PC-9 (cell line): ENCODE measurements around the gene LIF. TPM values are rescaled to one million over a fixed set of nuclear protein-coding genes. Genes with fewer than 3 reads are reported as not detected.
A peak's percentile ranks its signal among the peaks of the same experiment; 100 is the strongest.

Source experiments
- BruUV-seq: library from RNA; stranded (reverse); fragments of 400-500 nt; replicated peaks from 2 replicates; lab custom pipeline; 2021; lab: Mats Ljungman, UMichigan
- CTCF ChIA-PET: fragments of 300-600 bp; sonication (Branson Sonifier 250); formaldehyde crosslinking; loops from one replicate; lab custom pipeline; 2022; ENCODE audit warnings: antibody characterized with exemption; lab: Charles Lee
- POLR2A ChIA-PET: fragments of 300-600 bp; sonication (Branson Sonifier 250); formaldehyde crosslinking; loops from one replicate; lab custom pipeline; 2022; ENCODE audit warnings: antibody characterized with exemption; ENCODE audit not compliant: unreplicated experiment; lab: Charles Lee
- DNase-seq, 2 experiments: peaks; one replicate each; pipeline versions ENCODE4 v3.0.0 to v3.0.0-alpha.2; 2015 to 2022; ENCODE audit warnings: mixed read lengths in 1 of 2
- H2AFZ ChIP-seq: fragments of 200-600 bp; sonication (generic); 2 replicates; pipeline ENCODE4 v1.8.1; 2017; ENCODE audit warnings: antibody characterized with exemption
- H3F3A ChIP-seq: fragments of 200-600 bp; sonication (generic); 2 replicates; pipeline ENCODE4 v1.8.1; 2017; ENCODE audit warnings: antibody characterized with exemption, mild to moderate bottlenecking, low read depth; ENCODE audit not compliant: insufficient read depth
- H3K27ac ChIP-seq: fragments of 200-600 bp; sonication (generic); 2 replicates; pipeline ENCODE4 v1.6.1; 2016; ENCODE audit warnings: mixed run types
- H3K27me3 ChIP-seq: fragments of 200-600 bp; sonication (generic); 2 replicates; pipeline ENCODE4 v1.6.1; 2016; ENCODE audit warnings: low read depth, mixed run types; ENCODE audit not compliant: insufficient read depth
- H3K36me3 ChIP-seq: fragments of 200-600 bp; sonication (generic); 2 replicates; pipeline ENCODE4 v1.6.1; 2016; ENCODE audit warnings: low read depth, mixed run types
- H3K4me1 ChIP-seq: fragments of 200-600 bp; sonication (generic); replicated peaks from 2 replicates; pipeline ENCODE4 v1.6.1; 2016; ENCODE audit warnings: mixed run types; ENCODE audit not compliant: insufficient read depth
- H3K4me2 ChIP-seq: fragments of 200-600 bp; sonication (generic); 2 replicates; pipeline ENCODE4 v1.6.1; 2017; ENCODE audit warnings: mixed run types
- H3K4me3 ChIP-seq: fragments of 200-600 bp; sonication (generic); 2 replicates; pipeline ENCODE4 v1.6.1; 2016; ENCODE audit warnings: mixed run types
- H3K79me2 ChIP-seq: fragments of 200-600 bp; sonication (generic); 2 replicates; pipeline ENCODE4 v1.6.1; 2017; ENCODE audit warnings: low read depth, mixed run types
- H3K9me2 ChIP-seq: fragments of 200-600 bp; sonication (generic); 2 replicates; pipeline ENCODE4 v1.8.1; 2017; ENCODE audit warnings: mild to moderate bottlenecking; ENCODE audit not compliant: insufficient read depth
- H3K9me3 ChIP-seq: fragments of 200-600 bp; sonication (generic); 2 replicates; pipeline ENCODE4 v1.8.1; 2016; ENCODE audit warnings: low read depth; ENCODE audit not compliant: insufficient read depth
- H4K20me1 ChIP-seq: fragments of 200-600 bp; sonication (generic); 2 replicates; pipeline ENCODE4 v1.8.1; 2017; ENCODE audit not compliant: insufficient read depth
- EZH2 ChIP-seq: fragments of 200-600 bp; sonication (generic); IDR thresholded peaks from 2 replicates; pipeline ENCODE4 v1.8.0; 2017; ENCODE audit warnings: antibody characterized with exemption, low read depth
- intact Hi-C: fragments of 100-400 bp; cut with micrococcal nuclease; formaldehyde crosslinking; loops from one replicate; pipeline ENCODE4 v1.10.0; 2022; ENCODE audit not compliant: unreplicated experiment
- total RNA-seq: library from RNA; stranded (reverse); gene quantifications from 2 replicates; pipeline ENCODE4 v1.2.3, GENCODE V29; 2021
- TF ChIP-seq, protein P1 (sequence below): fragments of 200-600 bp; sonication (generic); conservative IDR thresholded peaks from 2 replicates; pipeline ENCODE4 v1.6.1; 2017; ENCODE audit warnings: mixed run types, antibody characterized with exemption, mild to moderate bottlenecking, moderate library complexity

The LIF gene
- total RNA-seq, 1 experiment from 2014 or later, result 17.4 TPM

- Histone ChIP-seq H3K27me3 (no peaks in the 10 kb centered on the region), H3K9me2 (no peaks in the 10 kb centered on the region), H3K36me3 (no peaks in the 10 kb centered on the region), H3K79me2 (no peaks in the 10 kb centered on the region), H3K4me1 (peaks cover 71% of the 10 kb centered on the region), H3F3A (peaks cover 52% of the 10 kb centered on the region), H3K27ac (no peak overlapping the region), H3K4me2 (no peak overlapping the region), H2AFZ (no peak overlapping the region), H3K9me3 (no peaks in the 10 kb centered on the region), H4K20me1 (no peaks in the 10 kb centered on the region), H3K4me3 (no peak overlapping the region)
- intact Hi-C loops, result no loop called here
- no peak for DNase-seq
- ChIA-PET CTCF (interaction anchor here (1.0 kb wide), 1 partner anchor 161 kb away, joined by 3 read pairs; no protein-coding TSS in a partner anchor), POLR2A (no interaction called here)
- no TSS peak for BruUV-seq
- TF ChIP-seq, protein P1, sequence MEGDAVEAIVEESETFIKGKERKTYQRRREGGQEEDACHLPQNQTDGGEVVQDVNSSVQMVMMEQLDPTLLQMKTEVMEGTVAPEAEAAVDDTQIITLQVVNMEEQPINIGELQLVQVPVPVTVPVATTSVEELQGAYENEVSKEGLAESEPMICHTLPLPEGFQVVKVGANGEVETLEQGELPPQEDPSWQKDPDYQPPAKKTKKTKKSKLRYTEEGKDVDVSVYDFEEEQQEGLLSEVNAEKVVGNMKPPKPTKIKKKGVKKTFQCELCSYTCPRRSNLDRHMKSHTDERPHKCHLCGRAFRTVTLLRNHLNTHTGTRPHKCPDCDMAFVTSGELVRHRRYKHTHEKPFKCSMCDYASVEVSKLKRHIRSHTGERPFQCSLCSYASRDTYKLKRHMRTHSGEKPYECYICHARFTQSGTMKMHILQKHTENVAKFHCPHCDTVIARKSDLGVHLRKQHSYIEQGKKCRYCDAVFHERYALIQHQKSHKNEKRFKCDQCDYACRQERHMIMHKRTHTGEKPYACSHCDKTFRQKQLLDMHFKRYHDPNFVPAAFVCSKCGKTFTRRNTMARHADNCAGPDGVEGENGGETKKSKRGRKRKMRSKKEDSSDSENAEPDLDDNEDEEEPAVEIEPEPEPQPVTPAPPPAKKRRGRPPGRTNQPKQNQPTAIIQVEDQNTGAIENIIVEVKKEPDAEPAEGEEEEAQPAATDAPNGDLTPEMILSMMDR, result no peak
- no peak for TF ChIP-seq EZH2
Observed at GRCh38 chr22:30230330-30230729, 16.2 kb downstream of the LIF start.

DNA sequence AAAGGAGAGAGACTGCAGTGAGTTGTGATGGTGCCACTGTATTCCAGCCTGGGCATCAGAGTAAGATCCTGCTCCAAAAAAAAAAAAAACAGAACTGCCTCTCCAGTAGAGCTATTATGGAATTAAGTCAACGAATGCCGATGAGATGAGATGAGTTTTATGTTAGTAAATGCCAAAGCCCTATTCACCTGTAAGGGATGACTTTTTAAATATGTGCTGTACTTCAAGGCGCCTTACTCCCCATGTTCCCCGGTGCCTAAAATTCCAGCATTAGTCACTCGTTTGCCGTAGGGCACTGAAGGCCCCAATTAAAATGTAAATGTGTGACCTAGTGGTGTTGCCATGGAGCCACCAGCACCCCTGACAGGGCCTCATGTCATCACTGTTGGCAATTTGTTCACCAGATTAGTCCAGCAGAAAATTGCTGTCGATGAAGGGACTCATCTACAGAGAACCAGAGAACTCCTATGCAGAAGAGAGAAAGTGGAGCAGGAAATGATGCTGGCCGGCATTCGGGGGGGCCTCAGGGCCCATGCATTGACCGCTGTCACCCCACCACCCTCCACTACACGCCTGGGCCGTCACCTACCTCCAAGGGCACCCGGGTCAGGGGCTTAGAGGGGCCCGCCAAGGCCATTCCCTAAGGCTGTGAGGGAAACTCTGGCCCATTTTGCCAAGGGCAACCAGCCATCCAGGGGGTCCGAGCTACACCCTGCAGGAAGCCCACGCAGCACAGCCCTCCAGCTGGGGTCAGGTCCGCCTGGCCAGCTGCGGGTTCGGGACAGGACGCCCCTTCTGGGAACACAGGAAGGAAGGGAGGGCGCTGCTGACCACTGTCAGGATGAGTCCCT is 17.8 kb downstream of the LIF start:
- peaks cover 52% of the 10 kb centered on the region for H3F3A ChIP-seq
- peak; percentile 76 to 99 for DNase-seq
- TF ChIP-seq, protein P1, result no peak
- no peak for TF ChIP-seq EZH2
- H3K4me3 ChIP-seq, result 0 out of 2 replicates have a peak overlapping the region, but pooled peaks have one; percentile 9
- no peaks in the 10 kb centered on the region for H3K9me3 ChIP-seq
- H3K36me3 ChIP-seq, result no peaks in the 10 kb centered on the region
- H4K20me1 ChIP-seq, result no peaks in the 10 kb centered on the region
- H3K9me2 ChIP-seq, result no peaks in the 10 kb centered on the region
- intact Hi-C loops, result loop anchor here (1.0 kb wide), 1 partner anchor 26 kb away; no protein-coding TSS in a partner anchor
- no peaks in the 10 kb centered on the region for H3K27me3 ChIP-seq
- no TSS peak for BruUV-seq
- H2AFZ ChIP-seq, result no peak overlapping the region
- no peaks in the 10 kb centered on the region for H3K79me2 ChIP-seq
- ChIA-PET POLR2A (interaction anchor here (0.6 to 0.9 kb wide), 2 partner anchors 14 to 159 kb away, joined by 3 to 5 read pairs; no protein-coding TSS in a partner anchor), CTCF (no interaction called here)
- peak overlapping the region; percentile 64 for H3K4me2 ChIP-seq
- H3K27ac ChIP-seq, result peak overlapping the region; percentile 82
- H3K4me1 ChIP-seq, result peaks cover 71% of the 10 kb centered on the region

DNA sequence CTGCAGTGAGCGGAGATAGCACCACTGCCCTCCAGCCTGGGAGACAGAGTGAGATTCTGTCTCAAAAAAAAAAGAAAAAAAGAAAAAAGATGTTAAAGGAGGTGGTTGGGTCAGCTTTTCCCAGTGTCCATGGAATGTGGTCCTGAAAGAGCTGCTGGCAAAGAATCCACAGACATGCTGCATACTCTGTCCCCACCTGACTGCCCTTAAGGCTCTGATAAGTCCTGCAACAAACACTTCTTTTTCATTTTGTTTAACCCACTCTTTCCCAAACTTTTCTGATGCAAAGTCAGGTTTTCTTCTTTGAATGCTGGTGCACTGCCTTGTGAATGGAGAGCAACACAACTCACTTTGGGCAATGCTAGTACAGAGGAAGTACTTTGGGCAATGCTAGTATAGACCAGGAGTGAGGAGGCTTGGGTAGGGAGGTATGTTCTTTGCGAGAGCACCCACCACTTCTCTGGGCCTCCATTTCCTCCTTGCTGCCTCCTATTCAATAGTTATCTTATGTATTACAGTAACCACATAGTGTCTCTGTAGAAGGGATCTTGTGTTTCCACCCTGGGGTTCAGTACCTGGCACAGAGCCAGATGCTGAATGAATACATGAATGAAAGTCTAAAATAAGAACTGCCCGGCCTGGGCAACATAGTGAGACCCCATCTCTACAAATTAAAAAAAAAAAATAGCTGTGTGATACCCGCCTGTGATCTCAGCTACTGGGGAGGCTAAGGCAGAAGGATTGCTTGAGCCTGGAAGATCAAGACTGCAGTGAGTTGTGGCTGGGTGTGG is 18.9 kb downstream of the LIF start:
- Histone ChIP-seq H3K79me2 (no peaks in the 10 kb centered on the region), H3K27ac (peak overlapping the region; percentile 82), H3F3A (peaks cover 58% of the 10 kb centered on the region), H3K4me2 (peak overlapping the region; percentile 64), H3K4me3 (no peak overlapping the region), H3K9me2 (no peaks in the 10 kb centered on the region), H3K4me1 (peaks cover 79% of the 10 kb centered on the region), H3K27me3 (no peaks in the 10 kb centered on the region), H3K36me3 (no peaks in the 10 kb centered on the region), H3K9me3 (no peaks in the 10 kb centered on the region), H2AFZ (no peak overlapping the region), H4K20me1 (no peaks in the 10 kb centered on the region)
- CTCF ChIA-PET, result interaction anchor here (0.7 kb wide), 1 partner anchor 10 kb away, joined by 4 read pairs; no protein-coding TSS in a partner anchor
- DNase-seq, result no peak
- POLR2A ChIA-PET, result interaction anchor here (0.9 kb wide), 1 partner anchor 160 kb away, joined by 3 read pairs; no protein-coding TSS in a partner anchor
- no TSS peak for BruUV-seq
- TF ChIP-seq EZH2, result no peak
- TF ChIP-seq, protein P1, result no peak
- intact Hi-C loops, result loop anchor here (1.0 kb wide), 1 partner anchor 27 kb away; no protein-coding TSS in a partner anchor
